DMS114 treated with DMSO at 0.1 percent for 48 hours (cell line): ENCODE measurements around the gene DNAH11.

Source experiments
- DNase-seq: peaks from one replicate; lab custom pipeline; 2025; ENCODE audit not compliant: unreplicated experiment; lab: John Stamatoyannopoulos, UW

Gene DNAH11

GRCh38 chr7:21948364-21948763 is 405.5 kb downstream of the DNAH11 start:
- DNase-seq = no peak

GRCh38 chr7:21948887-21949540 is 406.2 kb downstream of the DNAH11 start:
- DNase-seq = no peak
